Smooth muscle cell of the brain vasculature (primary cell): Measurements from ENCODE around the gene UPP1.
"Not testable (repeated sequence)": the region's sequence is repeated elsewhere in the genome, so short reads cannot be mapped to it uniquely, and the experiment has no call there.

Experiments
- DNase-seq: peaks from one replicate; pipeline ENCODE4 v3.0.0-alpha.2; 2012; ENCODE audit warnings: low read depth, low spot score

The UPP1 gene

DNA sequence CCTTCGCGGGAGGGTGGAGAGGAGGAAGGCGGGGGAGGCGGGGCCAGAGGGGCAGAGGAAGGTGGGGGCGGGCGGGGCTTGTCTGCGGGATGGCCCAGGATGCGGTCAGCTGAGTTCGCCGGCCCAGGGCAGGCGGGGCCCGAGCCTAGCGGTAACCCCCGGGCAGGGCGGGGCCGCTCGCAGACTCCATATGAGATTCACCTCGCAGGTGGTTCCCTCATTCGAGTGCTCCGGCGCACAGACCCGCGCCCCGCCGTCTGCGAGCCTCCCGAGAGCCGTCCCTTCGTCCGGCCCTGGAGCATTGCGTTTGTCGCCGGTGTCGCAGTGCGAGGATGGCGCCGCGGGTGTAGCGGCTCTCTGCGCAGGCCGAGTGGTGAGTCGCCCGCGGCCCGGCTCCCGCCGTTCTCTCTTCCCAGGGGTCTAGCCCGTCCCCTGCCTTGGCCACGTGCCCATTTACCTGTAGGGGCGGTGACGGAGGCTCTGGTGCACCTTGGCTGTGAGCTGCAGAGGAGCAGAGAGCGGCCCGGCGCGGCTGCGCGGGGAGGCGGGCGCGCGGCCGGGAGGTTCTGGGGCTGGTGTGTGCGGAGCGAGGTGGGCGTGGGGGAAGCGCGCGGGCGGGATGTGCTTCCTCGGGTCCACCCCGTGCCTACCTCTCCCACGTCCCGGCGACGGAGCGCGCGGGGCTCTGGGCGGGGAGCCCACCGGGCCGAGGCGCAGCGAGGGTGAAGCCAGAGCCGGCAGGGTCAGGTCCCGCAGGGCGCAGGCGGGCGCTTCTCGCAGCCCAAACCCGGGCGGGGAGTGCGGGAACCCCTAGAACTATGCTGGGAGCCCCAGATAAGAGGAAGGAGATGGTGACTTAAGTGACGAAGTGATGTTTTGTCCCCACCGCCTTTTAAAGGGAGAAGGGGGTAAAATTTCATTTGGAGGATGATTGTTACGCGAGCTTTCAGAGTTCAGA is at the start of gene UPP1:
Gene UPP1 (plus strand): TSS at position 220 of the 958 bp plus-strand sequence. CDS start 5,519 bp downstream, outside the sequence.
- no peak for DNase-seq

DNA sequence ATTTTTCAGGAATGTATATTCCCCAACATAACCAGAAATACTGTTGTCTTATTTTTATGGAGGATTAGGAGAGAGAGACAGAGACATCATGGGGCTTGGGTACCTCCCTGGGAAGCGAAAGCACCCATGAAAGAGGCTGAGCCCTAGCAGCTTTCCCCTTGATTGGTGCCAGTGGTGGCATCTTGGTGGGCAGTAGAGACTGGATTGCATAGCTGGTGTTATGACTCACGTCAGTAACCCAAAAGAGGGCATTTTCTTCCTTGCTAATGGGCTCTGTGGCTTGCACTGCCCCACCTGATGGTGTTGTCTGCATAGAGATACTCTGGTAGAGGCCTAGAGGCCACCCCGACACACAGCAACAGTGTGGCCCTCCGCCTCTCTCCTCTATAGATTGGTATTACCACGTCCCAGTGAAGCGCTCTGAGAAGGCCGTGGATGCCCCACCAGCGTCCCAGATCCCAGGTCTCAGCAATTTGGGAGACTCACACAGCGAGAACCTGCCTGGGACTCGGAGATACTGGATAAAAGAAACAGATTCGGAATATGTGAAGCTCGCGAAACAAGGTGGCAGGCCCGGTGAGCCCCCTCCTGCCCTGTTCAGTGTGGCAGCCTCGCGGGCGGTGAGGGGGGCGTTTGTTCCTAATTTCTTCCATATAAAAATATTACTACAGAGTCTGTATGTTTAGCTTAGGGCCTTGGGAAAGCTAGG is 48.0 kb upstream of the UPP1 start:
- no peak for DNase-seq

DNA sequence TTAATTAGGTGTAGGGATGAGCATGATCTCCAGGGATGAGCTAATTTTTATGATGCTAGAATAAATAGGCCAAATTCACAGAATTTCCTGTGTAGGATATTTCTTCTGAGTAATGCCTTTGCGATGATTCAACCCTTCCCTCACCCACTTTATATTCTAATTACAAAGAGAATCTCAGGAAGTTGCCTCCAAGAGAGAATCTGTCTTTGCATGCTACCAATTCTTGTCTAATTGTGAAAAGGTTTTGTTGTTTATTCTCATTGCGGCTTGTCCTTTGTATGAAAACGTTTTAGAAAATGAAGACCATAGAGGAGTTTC is 47.5 kb upstream of the UPP1 start:
- no peak for DNase-seq

DNA sequence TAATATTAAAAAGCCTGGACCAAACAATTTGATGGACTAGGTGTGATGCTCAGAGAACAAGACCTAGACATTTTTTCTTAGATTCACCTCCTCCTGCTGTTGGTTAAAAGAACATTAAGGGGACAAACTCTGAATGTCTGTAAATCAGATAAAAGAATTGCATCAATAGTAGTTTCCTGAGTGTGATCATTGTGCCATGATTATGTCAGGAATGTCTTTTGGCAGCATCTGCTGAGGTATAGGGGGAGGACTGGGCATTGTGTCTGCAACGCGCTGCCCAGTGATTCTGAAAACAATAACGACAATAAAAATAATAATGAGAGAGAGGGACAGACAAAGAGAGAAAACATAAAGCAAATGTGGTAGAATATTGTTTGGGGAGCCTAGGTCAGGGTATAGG is 46.8 kb upstream of the UPP1 start:
- DNase-seq: no peak

DNA sequence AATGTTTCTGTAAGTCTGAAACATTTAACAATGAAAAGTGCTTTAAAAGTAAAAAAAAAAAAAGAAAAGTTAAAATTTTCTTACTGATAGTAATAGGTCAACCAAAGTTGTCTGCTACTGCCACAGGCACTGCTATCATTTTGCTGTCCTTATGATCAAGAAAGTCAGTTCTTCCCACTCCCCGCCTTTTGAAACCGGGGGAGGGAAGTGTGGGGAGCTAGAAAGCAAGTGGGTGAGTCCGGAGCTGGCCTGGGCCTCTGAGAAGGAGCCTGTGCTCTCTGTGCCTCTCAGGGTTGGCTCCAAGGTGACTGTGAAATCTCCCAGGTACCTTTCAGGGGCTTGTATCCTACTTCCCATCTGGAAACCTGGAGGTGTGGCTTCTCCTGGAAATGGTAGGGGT is 46.4 kb upstream of the UPP1 start:
- no peak for DNase-seq

DNA sequence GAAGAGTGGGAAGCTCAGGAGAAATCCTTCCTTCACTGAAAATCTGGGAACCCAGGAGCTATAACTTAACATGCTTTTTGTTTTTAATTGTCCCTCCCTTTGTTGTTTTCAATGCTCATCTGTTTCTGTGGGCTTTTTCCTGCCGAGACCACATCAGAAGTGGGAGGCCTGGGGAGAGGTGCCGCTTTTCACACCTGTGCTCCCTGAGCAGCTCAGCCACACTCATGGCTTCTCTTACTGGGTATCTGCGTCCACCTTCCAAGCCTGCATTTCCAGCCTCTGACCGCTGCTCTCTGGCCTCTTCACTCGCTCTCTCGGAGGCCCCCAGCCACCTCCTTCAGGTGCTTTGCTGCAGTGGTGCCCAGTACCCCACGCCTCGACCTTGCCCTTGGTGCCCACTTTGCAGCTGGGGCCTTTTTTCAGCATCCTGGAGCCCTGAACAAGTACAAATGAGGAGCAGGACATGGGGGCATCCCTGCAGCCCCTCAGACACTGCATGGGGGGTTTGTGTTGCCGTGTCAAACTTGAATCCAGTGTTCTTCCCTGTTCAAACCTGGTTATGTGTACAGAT is 43.8 kb upstream of the UPP1 start:
- DNase-seq: no peak

DNA sequence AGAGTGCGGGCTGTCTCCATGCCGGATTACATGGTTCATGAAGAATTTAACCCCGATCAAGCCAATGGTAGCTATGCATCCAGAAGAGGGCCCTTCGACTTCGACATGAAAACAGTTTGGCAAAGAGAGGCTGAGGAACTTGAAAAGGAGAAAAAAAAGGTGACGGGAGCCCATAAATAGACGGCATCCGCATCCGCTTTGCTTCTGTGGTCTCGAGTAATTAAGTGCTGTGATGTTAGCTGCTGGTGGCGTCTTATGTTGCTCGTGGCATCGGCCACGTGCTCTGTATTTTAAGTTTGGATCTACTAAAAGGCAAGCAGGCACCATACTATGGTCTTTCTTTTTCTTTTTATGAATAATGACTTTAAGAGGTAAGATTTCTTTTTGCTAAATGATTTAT is 42.6 kb upstream of the UPP1 start:
- DNase-seq: no peak

DNA sequence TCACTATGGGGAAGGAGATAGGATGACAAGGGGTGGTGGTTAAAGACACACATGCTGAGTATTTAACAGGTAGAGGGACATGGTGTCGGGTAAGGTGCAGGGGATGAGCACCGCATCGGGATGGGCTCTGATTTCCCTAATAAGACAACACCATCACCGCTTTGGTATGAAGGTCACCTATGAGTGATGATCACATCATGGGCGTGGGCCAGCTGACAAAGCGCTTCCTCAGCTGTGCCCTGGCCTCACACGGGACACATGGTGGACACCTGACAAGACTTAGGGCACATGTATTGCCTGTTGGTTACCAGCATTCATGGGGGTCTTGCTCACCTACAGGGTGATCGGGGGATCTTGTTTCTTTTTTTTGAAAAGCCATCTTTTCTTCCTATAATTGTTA is 41.0 kb upstream of the UPP1 start:
- no peak for DNase-seq

DNA sequence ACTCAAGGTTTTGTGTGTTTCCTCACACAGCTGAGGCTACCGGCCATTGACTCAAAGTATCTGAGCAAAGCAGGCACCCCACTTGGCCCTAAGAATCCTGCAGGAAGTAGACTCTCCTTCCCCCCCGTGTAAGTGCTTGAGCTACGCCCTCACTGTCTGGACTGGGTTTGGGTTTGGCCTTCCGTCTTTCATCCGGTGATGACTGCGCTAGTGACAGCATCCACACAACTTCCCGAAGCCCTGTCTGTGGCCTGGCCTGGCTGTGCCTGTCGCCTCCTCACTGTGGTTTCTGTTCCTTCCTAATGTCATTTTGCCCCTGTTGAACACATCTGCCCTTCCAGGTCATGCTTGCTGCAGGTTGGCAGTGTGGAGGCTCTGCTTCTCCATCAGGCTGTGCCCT is 39.2 kb upstream of the UPP1 start:
- DNase-seq: no peak

DNA sequence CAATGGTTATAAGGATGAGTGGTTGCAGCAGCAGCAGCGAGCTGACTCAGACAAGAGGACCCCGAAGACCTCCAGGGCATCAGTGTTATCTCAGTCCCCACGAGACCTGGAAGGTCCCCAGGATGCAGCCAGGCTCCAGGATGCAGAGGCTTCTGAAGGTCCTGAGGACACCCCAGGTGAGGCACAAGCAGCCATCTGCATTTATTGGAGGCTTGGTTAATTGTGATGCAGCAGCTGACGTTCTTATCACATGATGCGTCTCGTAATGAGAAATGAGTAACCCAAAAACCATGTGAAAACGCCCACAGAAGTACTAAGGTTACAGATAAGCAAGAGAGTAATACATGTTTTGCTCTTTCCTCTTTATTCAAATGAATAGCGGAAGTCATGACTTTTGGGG is 36.3 kb upstream of the UPP1 start:
- DNase-seq: no peak

DNA sequence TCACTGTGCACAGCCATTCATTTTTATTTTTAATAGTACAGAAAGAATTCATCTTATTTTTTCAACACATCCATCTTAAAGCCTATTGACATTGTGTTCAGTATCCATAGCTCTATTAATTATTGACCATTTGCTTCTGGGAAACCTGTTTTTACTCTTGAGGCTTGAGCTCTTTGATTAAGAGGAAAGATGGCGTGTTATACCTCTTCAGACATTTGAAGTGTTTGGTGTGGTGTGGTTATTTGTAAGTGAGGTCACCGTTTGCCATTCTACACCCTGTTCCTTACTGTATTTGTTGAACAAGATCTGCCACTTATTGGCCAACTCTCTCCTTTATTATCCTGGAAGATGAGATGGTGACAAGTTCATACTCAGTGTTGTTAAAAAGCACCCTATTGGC is 35.3 kb upstream of the UPP1 start:
- DNase-seq: no peak

DNA sequence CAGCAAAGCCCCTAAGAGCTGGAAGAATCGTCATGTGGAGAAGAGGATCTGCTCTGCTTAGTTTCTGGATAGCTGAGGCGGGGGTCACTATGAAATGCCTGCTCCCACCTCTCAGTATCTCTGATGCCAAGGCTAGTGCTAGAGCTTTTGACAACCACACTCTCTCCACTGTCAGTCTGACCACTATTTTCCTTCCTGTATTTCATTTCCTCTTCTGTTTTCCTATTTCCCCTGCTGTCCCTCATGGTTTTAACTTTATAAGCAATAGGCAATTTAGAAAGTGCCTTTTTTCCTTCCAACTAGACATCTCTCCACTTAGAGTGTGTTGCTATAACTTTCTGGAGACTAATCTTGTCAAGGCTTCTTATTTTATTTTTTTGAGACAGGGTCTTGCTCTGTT is 30.1 kb upstream of the UPP1 start:
- DNase-seq: no peak

DNA sequence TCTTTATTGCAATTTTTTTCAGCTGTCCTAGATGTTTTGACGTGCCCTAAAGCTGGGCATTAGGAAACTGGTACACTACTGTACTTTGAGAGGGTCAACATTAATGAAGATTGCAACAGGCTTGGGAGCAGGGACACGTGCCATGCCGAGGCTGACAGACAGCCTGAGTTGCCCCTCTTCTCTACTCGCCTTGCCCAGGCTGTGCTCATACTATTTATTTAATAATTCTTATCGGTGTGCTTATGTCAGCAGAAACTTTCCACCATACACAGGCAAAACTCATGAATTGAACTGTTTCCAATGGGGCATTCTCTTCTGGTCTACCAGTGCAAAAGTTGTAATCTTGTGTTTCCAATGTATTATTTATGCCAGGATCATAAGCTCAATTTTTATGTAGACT is 29.4 kb upstream of the UPP1 start:
- DNase-seq: no peak

DNA sequence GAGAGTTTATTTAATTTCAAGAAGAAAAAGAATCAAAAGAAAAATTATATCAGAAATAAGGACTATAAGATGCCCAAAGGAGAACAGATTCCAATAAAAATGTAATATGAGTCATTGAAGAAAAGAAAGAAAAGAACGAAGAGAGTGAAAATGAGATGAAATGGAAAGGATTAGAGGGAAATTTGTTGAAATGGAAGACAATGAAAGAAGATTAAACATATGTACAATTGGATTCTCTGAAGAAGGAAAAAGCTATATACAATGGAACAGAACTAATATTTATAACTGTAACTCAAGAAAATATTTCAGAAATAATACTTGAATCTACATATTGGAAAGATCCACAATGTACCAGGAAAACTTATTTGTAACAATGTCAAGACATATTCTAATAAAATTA is 25.1 kb upstream of the UPP1 start:
- no peak for DNase-seq

DNA sequence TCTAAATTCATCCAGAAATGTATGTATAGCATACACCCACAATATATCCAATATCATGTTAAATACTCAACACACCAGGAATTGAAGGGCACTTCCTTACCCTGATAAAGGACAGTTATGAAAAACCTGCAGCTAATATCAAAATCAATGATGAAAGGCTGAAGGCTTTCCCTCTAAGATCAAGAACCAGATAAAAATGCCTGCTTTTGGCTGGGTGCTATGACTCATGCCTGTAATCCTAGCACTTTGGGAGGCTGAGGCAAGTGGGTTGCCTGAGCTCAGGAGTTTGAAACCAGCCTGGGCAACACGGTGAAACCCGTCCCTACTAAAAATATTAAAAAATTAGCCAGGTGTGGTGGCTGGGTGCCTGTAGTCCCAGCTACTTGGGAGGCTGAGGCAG is 21.6 kb upstream of the UPP1 start:
- no peak for DNase-seq

DNA sequence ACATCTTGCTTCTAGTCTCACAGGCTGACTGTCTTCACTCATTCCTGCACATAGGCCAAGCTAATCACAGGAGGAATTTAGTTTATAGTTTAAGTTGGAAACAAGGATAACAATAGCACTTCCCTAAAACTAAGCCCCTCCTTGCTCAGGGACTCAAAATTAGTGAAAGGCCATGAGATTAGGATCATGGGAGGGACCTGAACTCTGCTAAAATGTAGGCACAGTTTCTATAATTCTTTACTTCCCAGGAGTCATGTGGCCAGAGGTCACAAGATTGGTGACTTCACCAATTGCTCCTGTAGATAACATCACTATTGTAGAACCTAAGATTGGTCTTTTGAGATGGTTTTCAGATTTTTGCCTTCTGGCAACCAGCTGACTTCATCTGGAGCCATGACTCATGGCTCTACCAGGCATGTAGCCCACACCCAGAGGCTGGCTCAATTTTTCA is 14.8 kb upstream of the UPP1 start:
- no peak for DNase-seq

DNA sequence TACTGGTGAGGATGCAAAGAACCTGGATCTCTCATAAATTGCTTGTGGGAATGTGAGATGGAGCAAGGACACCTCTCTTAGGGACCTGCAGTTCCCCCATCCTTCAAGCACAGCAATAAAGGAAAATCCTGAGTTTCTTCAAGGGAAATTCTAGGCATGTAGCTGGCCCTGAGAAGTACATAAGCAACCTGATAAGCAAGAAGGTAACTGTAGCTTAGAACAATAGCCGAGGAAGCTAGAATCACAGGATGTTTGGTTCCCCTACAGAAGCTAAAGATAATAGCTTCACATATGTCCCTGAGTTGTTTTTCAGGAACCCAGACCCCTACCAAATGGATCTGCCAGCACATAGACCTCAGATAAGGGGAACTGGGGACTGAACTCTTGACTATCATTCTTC is 11.6 kb upstream of the UPP1 start:
- DNase-seq: no peak

DNA sequence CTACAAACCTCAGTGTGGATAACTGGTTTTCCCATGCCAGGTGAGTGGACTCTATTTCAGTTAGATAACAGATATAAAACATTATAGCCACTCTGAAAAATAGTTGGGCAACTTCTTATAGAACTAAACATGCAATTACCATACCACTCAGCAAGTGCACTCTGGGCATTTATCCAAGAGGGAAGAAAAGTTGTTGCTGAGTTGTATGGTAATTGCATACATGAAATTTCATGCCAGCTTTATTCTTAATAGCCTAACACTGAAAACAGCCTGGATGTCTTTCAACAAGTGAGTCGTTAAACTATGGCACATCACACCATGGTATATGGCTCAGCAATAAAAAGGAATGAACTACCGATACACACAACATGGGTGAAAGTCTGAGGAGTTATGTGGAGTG is 10.6 kb upstream of the UPP1 start:
- no peak for DNase-seq

DNA sequence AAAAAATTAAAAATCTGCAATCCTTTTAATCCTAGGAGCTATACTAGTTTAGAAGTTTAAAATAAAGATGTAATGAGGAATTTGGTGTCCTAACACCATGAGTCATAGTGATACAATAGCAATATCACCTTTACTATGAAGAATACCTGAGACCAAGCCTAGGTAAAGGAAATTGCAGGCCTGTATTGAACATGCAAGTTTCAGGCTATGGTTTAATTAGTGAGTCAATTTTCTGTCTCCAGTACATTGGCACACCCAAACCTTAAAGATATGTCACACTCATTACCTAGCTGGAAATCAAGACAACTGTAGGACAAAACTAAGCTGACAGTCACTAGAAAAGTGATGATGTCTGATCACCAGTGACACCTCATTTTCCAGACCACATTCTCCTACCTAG is 6.7 kb upstream of the UPP1 start:
- DNase-seq: not testable (repeated sequence)

DNA sequence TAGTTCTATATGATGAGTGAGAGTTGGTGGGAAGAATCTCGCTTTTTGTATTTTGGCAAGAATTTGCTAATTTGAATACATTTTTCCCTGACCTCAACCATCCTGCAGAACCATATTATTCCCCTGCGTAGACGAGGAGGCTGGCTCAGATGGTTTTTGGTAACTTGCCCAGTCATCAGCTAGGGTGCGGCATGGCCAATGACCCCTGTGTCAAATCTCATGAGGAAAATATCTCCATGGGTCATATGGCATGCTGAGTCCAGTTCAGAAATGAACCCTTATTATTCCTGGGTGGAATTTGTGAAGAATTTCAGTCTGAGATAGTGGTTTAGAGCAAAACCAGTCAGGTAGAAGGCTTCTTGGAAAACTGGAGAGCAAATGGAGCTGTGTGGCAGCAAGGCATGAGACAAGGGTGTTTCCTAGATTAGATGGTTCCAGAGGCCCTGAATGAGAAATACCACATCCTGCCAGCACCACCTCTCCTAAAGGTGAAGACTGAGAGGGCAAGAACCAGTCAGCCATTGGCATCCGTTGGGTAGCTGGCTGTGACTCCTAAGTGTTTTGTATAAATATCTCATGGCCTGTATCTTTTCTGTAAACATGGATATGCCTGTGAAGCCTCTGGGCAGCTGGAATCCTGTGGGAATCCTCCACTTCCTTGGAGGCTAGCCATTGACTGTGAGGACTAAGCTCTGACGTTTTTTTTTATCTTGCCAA is 5.8 kb upstream of the UPP1 start:
- no peak for DNase-seq

DNA sequence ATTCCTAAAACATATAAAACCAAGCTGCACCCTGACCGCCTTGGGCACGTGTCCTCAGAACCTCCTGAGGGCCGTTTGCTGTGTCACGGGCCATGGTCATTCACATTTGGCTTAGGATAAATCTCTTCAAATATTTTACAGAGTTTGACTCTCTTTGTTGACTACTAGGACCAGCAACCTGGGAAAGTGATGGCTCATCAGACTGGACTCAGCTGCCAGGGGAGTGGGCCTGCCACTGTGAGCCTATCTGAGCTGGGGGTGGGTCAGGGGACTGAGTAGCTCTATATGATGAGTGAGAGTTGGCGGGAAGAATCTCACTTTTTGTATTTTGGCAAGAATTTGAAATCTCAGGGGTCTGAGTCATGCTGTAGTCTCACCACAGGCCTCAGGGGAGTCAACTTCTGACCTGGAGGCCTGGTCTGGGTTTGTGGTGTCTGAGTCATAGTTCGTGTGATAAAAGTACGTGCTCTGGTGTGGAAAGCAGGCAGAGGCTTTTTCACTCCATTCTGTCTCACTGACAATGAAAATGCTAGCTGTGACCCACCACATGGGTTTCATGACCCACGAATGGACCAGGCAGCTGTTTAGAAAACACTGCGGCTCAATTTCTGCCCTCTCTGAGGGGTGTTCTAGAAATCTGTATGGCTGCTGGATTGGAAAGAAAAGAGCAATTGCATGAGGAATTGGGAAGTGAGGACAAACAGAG is 4.2 kb upstream of the UPP1 start:
- DNase-seq: peak; percentile 96

DNA sequence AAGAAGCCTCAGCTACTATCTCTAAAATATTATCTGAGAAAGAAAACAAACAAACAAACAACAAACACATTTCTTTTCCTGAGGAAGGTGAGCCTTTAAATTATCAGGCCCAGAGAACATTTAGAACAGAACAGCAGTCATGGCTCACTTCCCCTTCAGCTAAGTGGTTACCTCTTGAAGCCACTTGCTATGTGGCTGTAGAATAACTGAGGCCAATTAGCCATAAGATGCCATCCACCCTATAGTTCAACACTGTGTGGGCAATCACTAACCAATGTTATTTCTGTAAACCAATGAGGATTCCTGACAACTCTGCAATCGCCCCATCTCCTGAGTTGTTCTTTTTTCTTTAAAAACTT is 3.7 kb upstream of the UPP1 start:
- DNase-seq: no peak
